C4-2B (cell line): Measurements from ENCODE around the gene STING1.
"Not testable (repeated sequence)": the region's sequence is repeated elsewhere in the genome, so short reads cannot be mapped to it uniquely, and the experiment has no call there.

Experiments
- ZFX ChIP-seq: fragments of 450-650 bp; IDR thresholded peaks from 2 replicates; pipeline ENCODE4 v1.6.1; 2017
- TF ChIP-seq, protein P1 (sequence below): fragments of 450-650 bp; conservative IDR thresholded peaks from 2 replicates; pipeline ENCODE4 v1.5.1; 2017; ENCODE audit warnings: mild to moderate bottlenecking

DNA sequence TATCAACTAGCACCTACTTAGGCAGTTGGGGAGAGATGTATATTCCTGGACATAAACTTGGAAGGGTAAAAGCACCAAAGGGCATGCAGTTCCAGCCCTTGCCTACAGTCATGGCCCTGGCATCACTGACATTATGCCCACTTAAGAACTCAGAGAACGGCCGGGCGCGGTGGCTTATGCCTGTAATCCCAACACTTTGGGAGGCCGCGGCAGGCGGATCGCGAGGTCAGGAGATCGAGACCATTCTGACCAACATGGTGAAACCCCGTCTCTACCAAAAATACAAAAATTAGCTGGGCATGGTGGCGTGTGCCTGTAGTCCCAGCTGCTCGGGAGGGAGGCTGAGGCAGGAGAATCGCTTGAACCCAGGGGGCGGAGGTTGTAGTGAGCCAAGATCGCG lies 42.1 kb downstream of the STING1 start:
- TF ChIP-seq, protein P1, sequence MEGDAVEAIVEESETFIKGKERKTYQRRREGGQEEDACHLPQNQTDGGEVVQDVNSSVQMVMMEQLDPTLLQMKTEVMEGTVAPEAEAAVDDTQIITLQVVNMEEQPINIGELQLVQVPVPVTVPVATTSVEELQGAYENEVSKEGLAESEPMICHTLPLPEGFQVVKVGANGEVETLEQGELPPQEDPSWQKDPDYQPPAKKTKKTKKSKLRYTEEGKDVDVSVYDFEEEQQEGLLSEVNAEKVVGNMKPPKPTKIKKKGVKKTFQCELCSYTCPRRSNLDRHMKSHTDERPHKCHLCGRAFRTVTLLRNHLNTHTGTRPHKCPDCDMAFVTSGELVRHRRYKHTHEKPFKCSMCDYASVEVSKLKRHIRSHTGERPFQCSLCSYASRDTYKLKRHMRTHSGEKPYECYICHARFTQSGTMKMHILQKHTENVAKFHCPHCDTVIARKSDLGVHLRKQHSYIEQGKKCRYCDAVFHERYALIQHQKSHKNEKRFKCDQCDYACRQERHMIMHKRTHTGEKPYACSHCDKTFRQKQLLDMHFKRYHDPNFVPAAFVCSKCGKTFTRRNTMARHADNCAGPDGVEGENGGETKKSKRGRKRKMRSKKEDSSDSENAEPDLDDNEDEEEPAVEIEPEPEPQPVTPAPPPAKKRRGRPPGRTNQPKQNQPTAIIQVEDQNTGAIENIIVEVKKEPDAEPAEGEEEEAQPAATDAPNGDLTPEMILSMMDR = not testable (repeated sequence)
- not testable (repeated sequence) for TF ChIP-seq ZFX
